SIG-M5 treated with dmso at 0.1 percent for 504 hours (cell line): ENCODE results near the gene S100A7.

Experiments
- DNase-seq: peaks from one replicate; lab custom pipeline; 2025; ENCODE audit not compliant: unreplicated experiment; lab: John Stamatoyannopoulos, UW

Gene S100A7

GRCh38 chr1:153460551-153460950 is at the start of gene S100A7:
S100A7 (minus strand) TSS chr1:153460651; CDS start chr1:153459013, 1,638 bp downstream.
- no peak for DNase-seq

- DNase-seq = peak; percentile 76
Measured at GRCh38 chr1:153509729-153510354, 49.4 kb upstream of the S100A7 start.

DNA sequence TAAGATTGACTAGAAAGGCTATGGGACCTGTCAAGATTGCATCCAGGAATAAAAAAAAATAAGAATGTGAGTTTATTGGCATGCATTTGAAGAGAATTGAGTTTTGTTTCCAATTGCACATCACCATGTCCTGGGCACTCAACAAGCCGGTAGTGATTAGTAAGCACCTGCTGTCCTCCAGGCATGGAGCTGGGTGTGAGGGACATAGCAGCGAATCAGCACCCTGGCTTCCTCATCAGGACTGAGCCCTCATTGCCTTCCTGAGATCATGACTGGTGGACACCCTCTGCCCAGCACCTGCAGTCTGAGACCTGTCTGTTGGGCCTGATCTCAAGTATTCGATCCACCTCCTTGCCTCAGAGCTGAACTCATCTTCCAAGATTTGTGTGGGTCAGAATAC is 48.6 kb upstream of the S100A7 start:
- DNase-seq = no peak

GRCh38 chr1:153507926-153508583 is 47.6 kb upstream of the S100A7 start:
- DNase-seq = no peak

DNA sequence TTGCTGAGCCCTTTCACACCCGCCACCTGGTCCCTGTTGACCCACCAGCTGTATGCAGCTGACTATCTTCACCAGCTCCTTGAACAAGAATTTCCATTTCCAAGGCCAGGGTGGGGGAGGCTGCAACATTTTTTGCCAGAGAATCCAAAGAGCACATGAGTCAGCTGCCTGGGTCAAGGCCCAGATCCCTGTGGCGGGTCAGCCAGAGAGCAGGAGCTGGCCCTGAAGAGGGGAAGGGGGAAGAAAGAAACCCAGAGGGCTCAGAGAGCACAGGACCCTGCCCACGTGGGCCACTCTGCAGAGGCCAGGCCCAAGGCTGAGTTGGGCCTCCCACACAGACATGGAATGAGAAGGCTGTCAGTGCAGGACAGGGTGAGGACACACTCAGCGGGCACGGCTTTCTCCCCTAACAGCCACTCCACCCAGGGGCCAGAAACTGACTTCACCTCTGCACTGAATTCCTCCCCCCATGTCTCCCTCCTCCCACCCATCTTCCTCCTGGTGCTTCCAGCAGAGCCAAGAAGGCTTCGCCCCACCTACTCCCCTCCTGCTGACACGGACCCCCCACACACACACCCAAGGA is 46.5 kb upstream of the S100A7 start:
- no peak for DNase-seq

DNA sequence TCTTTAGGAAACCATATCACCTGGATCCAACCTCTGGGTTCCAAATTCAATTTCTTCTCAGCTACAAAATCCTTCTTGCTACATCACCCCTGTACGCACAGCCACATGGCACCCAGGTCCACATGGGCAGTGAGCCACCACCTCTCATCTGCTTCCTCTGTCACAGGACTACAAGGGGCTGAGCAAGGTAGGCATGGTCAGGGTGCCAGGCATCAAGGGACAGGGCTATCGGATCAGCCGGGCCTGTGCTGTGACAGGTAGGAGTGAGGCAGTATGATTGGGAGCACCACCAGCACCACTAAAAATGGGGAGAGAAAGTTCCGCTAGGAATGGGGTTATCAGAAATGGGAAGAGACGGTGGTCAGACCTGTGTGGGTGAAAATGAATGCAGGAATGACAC is 45.9 kb upstream of the S100A7 start:
- no peak for DNase-seq

- no peak for DNase-seq
Measured at GRCh38 chr1:153505576-153505975, 45.1 kb upstream of the S100A7 start.

DNA sequence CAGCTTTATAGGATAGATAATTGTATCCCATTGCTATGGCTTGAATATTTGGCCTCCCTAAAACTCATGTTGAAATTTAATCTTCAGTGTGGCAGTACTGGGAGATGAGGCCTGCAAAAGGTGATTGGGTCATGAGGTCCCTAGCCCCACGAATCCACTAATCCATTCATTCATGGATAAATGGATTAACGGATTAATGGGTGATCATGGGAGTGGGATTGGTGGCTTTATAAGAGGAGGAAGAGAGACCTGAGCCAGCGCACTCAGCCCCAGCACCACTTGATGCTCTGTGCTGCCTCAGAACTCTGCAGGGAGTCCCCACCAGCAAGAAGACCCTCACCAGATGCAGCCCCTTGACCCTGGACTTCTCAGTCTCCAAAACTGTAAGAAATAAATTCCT is 43.3 kb upstream of the S100A7 start:
- no peak for DNase-seq

DNA sequence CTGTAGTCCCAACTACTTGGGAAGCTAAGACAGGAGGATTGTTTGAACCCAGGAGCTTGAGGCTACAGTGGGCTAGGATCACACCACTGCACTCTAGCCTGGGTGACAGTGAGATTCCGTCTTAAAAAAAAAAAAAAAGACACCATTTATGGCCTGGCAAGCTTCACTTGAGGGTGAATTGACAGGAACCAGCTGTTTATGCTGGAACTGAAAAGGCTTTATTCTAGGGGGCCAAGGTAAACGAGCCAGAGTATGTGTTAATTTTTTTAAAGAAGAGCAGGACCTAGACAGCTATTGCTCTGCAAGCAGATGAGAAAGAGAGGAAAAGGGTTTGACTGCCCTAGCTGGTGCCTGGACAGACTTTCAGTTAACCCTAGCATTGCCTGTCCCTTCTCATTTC is 38.3 kb upstream of the S100A7 start:
- DNase-seq = no peak

- no peak for DNase-seq
Measured at GRCh38 chr1:153495536-153495935, 35.1 kb upstream of the S100A7 start.

DNA sequence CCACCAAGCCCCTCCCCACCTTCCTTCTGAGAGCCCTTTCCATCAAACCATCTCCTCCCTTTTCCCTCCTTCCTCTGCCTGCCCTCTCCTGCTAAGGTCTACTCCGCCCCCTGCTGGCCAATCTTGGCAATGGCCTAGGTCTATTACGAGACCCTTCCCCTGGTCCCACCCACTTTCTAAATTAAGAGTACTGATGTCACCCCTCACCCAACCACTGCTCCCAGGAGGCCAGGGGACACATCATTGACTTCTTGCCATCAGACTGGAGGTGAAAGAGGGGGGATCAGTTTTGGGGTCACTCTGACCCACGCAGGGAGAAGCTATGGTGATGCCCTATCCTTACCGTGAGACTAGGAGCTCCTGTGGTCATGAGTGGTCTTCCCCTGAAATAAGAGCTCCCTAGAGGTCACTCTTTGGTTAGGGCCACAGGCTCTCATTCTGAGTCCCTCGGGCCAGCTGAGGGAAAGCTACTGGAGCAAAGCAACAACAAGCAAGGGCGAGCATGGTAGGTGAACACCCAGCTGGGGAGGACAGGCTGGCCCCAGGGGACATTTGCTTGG is 34.6 kb upstream of the S100A7 start:
- DNase-seq = peak; percentile 75

- DNase-seq = no peak
Measured at GRCh38 chr1:153493343-153493960, 33.0 kb upstream of the S100A7 start.

DNA sequence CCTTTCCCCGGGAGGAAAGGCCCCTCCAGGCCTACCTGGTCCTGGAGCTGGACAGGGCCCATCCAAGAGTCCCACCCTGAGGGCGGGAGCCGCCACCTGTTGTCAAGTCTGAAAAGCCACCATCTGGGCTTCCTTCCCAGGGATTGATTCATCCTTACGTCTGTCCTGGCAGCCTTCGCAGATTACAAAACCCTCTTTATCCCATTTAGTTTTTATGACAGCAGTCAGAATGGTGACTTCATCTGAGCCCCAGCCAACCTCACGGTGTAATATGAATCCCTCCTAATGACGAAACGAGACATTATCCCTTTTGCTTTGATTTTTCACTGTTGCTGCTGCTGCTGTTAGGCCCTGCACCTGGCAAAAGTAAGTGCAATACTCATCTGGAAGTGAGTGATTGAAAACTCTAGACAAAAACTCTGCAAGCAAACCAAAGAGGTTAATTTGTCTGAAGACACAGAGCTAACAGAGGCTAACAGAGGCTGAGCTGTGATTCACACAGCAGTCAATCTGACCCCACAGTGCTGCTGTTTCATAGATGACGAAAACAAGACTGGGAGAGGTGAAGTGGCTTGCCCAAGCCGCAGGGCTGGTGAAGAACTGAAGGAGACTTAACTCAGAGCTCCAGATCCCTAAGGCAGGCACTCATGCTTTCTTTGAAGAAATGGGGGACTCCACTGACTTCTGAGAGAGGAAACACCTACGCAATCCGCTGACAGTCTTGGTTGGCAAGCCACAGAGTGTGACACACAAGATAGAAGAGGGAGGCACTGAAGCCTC is 30.0 kb upstream of the S100A7 start:
- DNase-seq = peak; percentile 97

DNA sequence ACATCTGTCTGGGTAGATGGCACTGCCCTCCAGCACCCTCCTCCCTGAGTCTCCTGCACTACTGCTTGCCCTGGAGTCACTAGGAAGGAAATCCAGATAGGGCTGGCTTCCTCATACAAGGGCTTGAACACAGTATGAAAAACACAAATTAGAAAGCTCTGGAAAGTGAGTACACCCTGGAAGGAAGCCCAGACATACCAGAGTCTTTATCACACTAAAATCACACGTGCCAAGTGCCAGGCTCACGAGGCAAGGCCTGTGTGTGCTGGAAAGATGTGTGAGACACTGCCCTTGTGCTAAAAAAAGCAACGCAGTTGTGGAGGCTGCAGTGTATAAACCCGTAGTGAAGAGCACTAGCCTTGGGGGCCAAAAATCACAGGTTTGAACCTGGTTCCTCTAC is 28.3 kb upstream of the S100A7 start:
- DNase-seq = no peak

DNA sequence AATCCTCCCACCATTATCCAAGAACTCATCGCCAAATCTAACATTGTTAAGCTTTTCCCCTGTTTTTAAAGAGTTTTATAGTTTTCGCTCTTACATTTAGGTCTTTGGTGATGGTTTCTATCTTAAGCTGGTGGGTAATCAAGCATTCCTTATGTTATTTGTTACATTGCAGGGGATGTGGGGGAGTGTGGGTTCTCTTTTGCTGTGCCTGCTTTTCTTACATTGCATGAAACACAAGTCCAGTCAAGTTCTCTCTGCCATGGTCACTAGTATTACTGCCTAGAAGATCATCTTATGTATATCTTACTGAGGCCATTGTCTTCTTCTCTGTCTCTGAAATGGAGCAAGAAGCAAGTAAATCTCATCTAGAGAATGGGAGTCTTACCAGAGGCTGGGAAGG is 27.3 kb upstream of the S100A7 start:
- no peak for DNase-seq

GRCh38 chr1:153485863-153486262 is 25.4 kb upstream of the S100A7 start:
- DNase-seq = no peak

DNA sequence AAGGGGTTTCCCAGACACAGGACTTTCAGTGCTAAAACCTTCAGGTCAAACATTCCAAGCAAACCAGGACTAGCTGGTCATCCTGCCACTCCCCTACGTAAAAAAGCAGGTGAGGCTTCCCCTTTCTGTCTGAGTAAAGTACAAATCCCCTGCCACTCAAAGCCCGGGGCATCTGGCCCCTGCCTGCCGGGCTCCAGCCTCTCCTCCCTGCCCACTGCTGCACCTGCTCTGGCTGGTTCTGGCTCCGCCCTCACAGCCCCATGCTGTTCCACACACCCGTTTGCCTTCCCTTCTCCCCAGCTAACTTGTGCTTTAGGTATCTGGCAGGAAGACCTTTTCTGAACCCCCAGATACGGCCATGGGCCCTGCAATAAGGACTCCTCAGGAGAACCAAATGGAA is 23.3 kb upstream of the S100A7 start:
- no peak for DNase-seq

- no peak for DNase-seq
Measured at GRCh38 chr1:153481124-153481523, 20.7 kb upstream of the S100A7 start.

GRCh38 chr1:153478692-153479618 is 18.5 kb upstream of the S100A7 start:
- DNase-seq = no peak
